Measurements from ENCODE around the gene MEST. TPM values are rescaled to one million over a fixed set of nuclear protein-coding genes. Genes with fewer than 3 reads are reported as not detected.

Gene MEST
- total and polyA plus RNA-seq, 9 donors: 16.2 to 64.5 (median 35.5) TPM

- Histone ChIP-seq H3K4me3 (no peak overlapping the region), H3K9me3 (no peaks in the 10 kb centered on the region), H3K4me1 (ENCODE audit: insufficient read depth) (no peaks in the 10 kb centered on the region), H3K27ac (no peak overlapping the region), H3K27me3 (no peaks in the 10 kb centered on the region), H3K36me3 (no peaks in the 10 kb centered on the region)
- TF ChIP-seq EP300 (IDR thresholded peaks at IDR 0.05): no peak
- no peak for TF ChIP-seq CTCF (IDR thresholded peaks at IDR 0.05)
- TF ChIP-seq POLR2A (IDR thresholded peaks at IDR 0.05): no peak
- intact Hi-C loops (cut with DNase I): no loop called here
- no peak for DNase-seq
- WGBS, 3 donors: 73 to 89% (median 88%) methylated on average over 3 of the region's 3 CpGs
Observed at GRCh38 chr7:130478991-130479390, 12.9 kb upstream of the MEST start.

GRCh38 chr7:130479716-130480400, 12.0 kb upstream of the MEST start:
- TF ChIP-seq POLR2A (IDR thresholded peaks at IDR 0.05) (no peak), EP300 (IDR thresholded peaks at IDR 0.05) (no peak), CTCF (IDR thresholded peaks at IDR 0.05) (no peak)
- intact Hi-C loops (cut with DNase I): no loop called here
- H3K9me3 ChIP-seq: no peaks in the 10 kb centered on the region
- 88 to 97% (median 88%) methylated on average over 1 of the region's 1 CpG for WGBS, 3 donors
- no peaks in the 10 kb centered on the region for H3K36me3 ChIP-seq
- H3K27me3 ChIP-seq: no peaks in the 10 kb centered on the region
- no peaks in the 10 kb centered on the region for H3K4me1 ChIP-seq (ENCODE audit: insufficient read depth)
- H3K4me3 ChIP-seq: no peak overlapping the region
- no peak for DNase-seq
- H3K27ac ChIP-seq: no peak overlapping the region

- TF ChIP-seq POLR2A (IDR thresholded peaks at IDR 0.05) (no peak), EP300 (IDR thresholded peaks at IDR 0.05) (no peak), CTCF (IDR thresholded peaks at IDR 0.05) (no peak)
- 23 to 53% (median 39%) methylated on average over 1 of the region's 1 CpG for WGBS, 3 donors
- DNase-seq: no peak
- Histone ChIP-seq H3K27me3 (no peaks in the 10 kb centered on the region), H3K9me3 (no peaks in the 10 kb centered on the region), H3K4me1 (ENCODE audit: insufficient read depth) (peaks cover 4% of the 10 kb centered on the region), H3K4me3 (no peak overlapping the region), H3K27ac (no peak overlapping the region), H3K36me3 (no peaks in the 10 kb centered on the region)
- intact Hi-C loops (cut with DNase I): no loop called here
Observed at GRCh38 chr7:130481898-130482297, 10.0 kb upstream of the MEST start.

- WGBS, 3 donors: 96 to 98% (median 98%) methylated on average over 3 of the region's 3 CpGs
- no peaks in the 10 kb centered on the region for H3K27me3 ChIP-seq
- TF ChIP-seq POLR2A (IDR thresholded peaks at IDR 0.05) (no peak), CTCF (IDR thresholded peaks at IDR 0.05) (no peak), EP300 (IDR thresholded peaks at IDR 0.05) (no peak)
- no peaks in the 10 kb centered on the region for H3K36me3 ChIP-seq
- peaks cover 4% of the 10 kb centered on the region for H3K4me1 ChIP-seq (ENCODE audit: insufficient read depth)
- intact Hi-C loops (cut with DNase I): loop anchor here in 1 of 4 donors (1.0 kb wide), 1 partner anchor 33 kb away; no protein-coding TSS in a partner anchor
- no peak for DNase-seq
- no peaks in the 10 kb centered on the region for H3K9me3 ChIP-seq
- no peak overlapping the region for H3K4me3 ChIP-seq
- no peak overlapping the region for H3K27ac ChIP-seq
Observed at GRCh38 chr7:130483031-130483430, 8.9 kb upstream of the MEST start.
